DND-41 (cell line): ENCODE data around the gene DDO.

Experiments used
- ATAC-seq: fragments of 200-7000 bp; cut with Tn5 transposase; 3 replicates; pipeline ENCODE4 v1.9.1; 2021; ENCODE audit warnings: low read depth; ENCODE audit not compliant: insufficient read depth
- DNase-seq: peaks from one replicate; pipeline ENCODE4 v3.0.0-alpha.2; 2020
- H2AFZ ChIP-seq: 2 replicates; pipeline ENCODE4 v1.6.0; 2012; ENCODE audit warnings: low read depth, low read length
- H3K27ac ChIP-seq: 2 replicates; pipeline ENCODE4 v1.5.1; 2012; ENCODE audit warnings: low read length, inconsistent platforms
- H3K27me3 ChIP-seq: fragments of 200-600 bp; sonication (generic); 2 replicates; pipeline ENCODE4 v1.6.0; 2012; ENCODE audit warnings: low read length, mild to moderate bottlenecking, inconsistent platforms; ENCODE audit not compliant: insufficient read depth, poor library complexity
- H3K36me3 ChIP-seq: 2 replicates; pipeline ENCODE4 v1.5.1; 2012; ENCODE audit warnings: low read length, inconsistent platforms; ENCODE audit not compliant: insufficient read depth
- H3K4me1 ChIP-seq: 2 replicates; pipeline ENCODE4 v1.5.1; 2012; ENCODE audit warnings: mild to moderate bottlenecking, low read length; ENCODE audit not compliant: insufficient read depth
- H3K4me2 ChIP-seq: 2 replicates; pipeline ENCODE4 v1.6.0; 2012; ENCODE audit warnings: mild to moderate bottlenecking, moderate library complexity, low read length, inconsistent platforms; ENCODE audit not compliant: insufficient read depth
- H3K4me3 ChIP-seq, 2 experiments: fragments of 200-600 bp in 1 of 2; shearing (Covaris generic) in 1 of 2; 2 replicates each; pipeline ENCODE4 v1.5.1; 2012 to 2016; ENCODE audit warnings: inconsistent platforms in 2 of 2, low read length in 2 of 2, mild to moderate bottlenecking in 2 of 2, low read depth in 1 of 2, moderate library complexity in 1 of 2
- H3K79me2 ChIP-seq: 2 replicates; pipeline ENCODE4 v1.6.0; 2012; ENCODE audit warnings: low read length, inconsistent platforms; ENCODE audit not compliant: insufficient read depth
- H3K9ac ChIP-seq: 2 replicates; pipeline ENCODE4 v1.6.0; 2012; ENCODE audit warnings: low read depth, mild to moderate bottlenecking, inconsistent platforms, low read length, moderate library complexity
- H3K9me3 ChIP-seq: 2 replicates; pipeline ENCODE4 v1.5.1; 2012; ENCODE audit warnings: low read length, moderate library complexity, mild to moderate bottlenecking, inconsistent platforms; ENCODE audit not compliant: insufficient read depth, severe bottlenecking
- H4K20me1 ChIP-seq: 2 replicates; pipeline ENCODE4 v1.6.0; 2012; ENCODE audit warnings: low read length; ENCODE audit not compliant: insufficient read depth
- EZH2 ChIP-seq: IDR thresholded peaks from 3 replicates; pipeline ENCODE4 v1.6.1; 2012; ENCODE audit warnings: borderline replicate concordance, low read depth, mild to moderate bottlenecking, moderate library complexity, low read length, inconsistent platforms; ENCODE audit not compliant: severe bottlenecking
- TF ChIP-seq, protein P1 (sequence below): IDR thresholded peaks from 2 replicates; pipeline ENCODE4 v1.5.1; 2012; ENCODE audit warnings: borderline replicate concordance, low read length, moderate library complexity, mild to moderate bottlenecking; ENCODE audit not compliant: poor library complexity, severe bottlenecking; ENCODE audit errors: extremely low read depth

DDO gene

DNA sequence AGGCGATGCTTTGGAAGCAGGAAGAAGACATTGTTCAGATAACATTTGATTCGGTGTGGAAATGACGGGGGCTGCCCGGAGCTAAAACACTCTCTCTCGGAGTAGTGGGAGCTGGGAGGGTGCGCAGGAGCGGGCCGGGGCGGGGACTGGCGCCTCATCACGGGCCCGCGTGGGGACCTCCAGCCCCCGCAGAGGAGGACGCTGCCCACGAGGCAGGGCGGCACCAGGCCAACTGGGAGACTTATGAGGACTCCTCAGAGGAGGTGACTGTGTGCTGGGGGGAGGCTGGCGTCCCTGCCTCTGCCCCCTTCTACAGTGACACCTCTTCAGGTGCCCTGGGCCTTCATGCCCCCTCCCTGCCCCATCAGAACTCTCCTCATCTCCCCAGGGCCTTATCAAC, 15.2 kb downstream of the DDO start:
- H3K4me3 ChIP-seq: no peak overlapping the region
- no peaks in the 10 kb centered on the region for H3K27me3 ChIP-seq
- no peak overlapping the region for H3K4me2 ChIP-seq
- ATAC-seq (no peak), DNase-seq (no peak)
- no peaks in the 10 kb centered on the region for H3K36me3 ChIP-seq
- no peaks in the 10 kb centered on the region for H3K79me2 ChIP-seq
- no peaks in the 10 kb centered on the region for H3K9me3 ChIP-seq
- no peak overlapping the region for H2AFZ ChIP-seq
- TF ChIP-seq EZH2: no peak
- TF ChIP-seq, protein P1, sequence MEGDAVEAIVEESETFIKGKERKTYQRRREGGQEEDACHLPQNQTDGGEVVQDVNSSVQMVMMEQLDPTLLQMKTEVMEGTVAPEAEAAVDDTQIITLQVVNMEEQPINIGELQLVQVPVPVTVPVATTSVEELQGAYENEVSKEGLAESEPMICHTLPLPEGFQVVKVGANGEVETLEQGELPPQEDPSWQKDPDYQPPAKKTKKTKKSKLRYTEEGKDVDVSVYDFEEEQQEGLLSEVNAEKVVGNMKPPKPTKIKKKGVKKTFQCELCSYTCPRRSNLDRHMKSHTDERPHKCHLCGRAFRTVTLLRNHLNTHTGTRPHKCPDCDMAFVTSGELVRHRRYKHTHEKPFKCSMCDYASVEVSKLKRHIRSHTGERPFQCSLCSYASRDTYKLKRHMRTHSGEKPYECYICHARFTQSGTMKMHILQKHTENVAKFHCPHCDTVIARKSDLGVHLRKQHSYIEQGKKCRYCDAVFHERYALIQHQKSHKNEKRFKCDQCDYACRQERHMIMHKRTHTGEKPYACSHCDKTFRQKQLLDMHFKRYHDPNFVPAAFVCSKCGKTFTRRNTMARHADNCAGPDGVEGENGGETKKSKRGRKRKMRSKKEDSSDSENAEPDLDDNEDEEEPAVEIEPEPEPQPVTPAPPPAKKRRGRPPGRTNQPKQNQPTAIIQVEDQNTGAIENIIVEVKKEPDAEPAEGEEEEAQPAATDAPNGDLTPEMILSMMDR: no peak
- no peak overlapping the region for H3K27ac ChIP-seq
- H3K9ac ChIP-seq: no peak overlapping the region
- no peaks in the 10 kb centered on the region for H3K4me1 ChIP-seq
- H4K20me1 ChIP-seq: no peaks in the 10 kb centered on the region

DNA sequence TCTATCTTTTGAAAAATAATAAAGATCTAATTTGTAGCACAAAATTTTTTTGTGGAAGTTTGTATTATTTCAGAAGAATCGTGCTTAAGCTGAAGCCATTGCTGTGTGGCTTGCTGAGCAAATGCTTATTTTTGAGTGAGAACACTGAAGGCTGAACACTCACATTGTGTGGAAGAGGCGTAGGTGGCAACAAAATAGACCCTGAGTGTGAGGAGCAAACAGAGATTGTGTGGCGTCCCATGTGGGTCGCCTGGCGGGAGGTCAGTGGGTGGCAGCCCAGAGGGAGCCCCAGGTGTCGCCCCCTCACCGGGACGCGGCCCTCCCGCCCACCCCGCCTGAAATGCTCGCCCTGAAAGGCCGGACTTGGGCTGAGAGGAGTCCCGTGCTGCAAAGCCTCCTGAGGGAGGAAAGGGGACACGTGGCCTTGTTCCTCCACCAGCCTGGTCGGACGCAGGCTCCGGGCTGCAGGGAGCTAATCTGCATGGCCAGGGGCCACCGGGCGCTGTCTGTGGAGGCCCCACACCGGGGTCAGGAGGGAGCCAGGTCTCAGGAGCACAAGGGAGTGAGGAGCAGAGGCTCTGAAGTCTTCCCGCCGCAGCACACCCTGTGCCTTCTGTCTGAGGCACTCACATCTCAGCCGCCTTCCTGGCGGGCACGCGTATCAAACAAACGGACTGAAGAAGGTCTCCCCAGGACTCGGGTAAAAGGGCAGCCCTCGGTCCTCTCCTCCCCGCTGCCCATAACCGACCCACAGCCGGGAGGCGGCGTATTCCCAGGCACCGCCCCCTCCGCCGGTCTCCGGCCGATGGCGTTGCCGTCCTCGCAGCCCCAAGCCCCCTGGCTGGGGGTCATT, 15.9 kb downstream of the DDO start:
- Histone ChIP-seq H3K4me2 (no peak overlapping the region), H3K27ac (no peak overlapping the region), H3K27me3 (no peaks in the 10 kb centered on the region), H4K20me1 (no peaks in the 10 kb centered on the region), H3K9ac (no peak overlapping the region), H3K36me3 (no peaks in the 10 kb centered on the region), H3K4me3 (no peak overlapping the region), H3K4me1 (no peaks in the 10 kb centered on the region), H3K9me3 (no peaks in the 10 kb centered on the region), H3K79me2 (no peaks in the 10 kb centered on the region), H2AFZ (no peak overlapping the region)
- DNase-seq (no peak), ATAC-seq (no peak)
- TF ChIP-seq EZH2: no peak
- TF ChIP-seq, protein P1: no peak

DNA sequence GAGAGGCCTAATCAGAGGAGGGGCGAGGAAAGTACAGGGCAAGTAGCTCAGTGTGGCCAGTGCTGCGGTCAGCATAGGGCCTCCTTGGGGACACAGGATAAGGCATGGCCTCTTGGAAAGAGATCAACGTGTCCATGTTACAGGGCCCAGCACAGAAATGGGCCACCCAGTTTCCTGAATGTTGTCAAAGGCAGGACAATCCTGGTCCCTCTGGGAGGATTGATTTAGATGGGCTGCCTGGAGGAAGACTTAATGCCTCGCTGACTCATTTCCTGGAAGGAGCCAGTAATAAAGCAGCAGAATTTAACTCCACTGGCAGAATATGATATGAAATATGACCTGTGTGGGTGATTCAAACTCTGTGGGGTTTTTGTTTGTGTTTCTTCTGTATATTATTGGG, 16.6 kb downstream of the DDO start:
- Histone ChIP-seq H3K79me2 (no peaks in the 10 kb centered on the region), H2AFZ (no peak overlapping the region), H4K20me1 (no peaks in the 10 kb centered on the region), H3K4me2 (no peak overlapping the region), H3K9ac (no peak overlapping the region), H3K36me3 (no peaks in the 10 kb centered on the region), H3K27ac (no peak overlapping the region), H3K4me3 (no peak overlapping the region), H3K4me1 (no peaks in the 10 kb centered on the region), H3K9me3 (no peaks in the 10 kb centered on the region), H3K27me3 (no peaks in the 10 kb centered on the region)
- TF ChIP-seq EZH2: no peak
- TF ChIP-seq, protein P1: no peak
- no peak for ATAC-seq
- DNase-seq: no peak
